OCI-M2 (cell line): ENCODE measurements around the gene BTN2A1.

Experiments
- DNase-seq: peaks from one replicate; lab custom pipeline; 2025; ENCODE audit not compliant: unreplicated experiment; lab: John Stamatoyannopoulos, UW

BTN2A1 gene

DNA sequence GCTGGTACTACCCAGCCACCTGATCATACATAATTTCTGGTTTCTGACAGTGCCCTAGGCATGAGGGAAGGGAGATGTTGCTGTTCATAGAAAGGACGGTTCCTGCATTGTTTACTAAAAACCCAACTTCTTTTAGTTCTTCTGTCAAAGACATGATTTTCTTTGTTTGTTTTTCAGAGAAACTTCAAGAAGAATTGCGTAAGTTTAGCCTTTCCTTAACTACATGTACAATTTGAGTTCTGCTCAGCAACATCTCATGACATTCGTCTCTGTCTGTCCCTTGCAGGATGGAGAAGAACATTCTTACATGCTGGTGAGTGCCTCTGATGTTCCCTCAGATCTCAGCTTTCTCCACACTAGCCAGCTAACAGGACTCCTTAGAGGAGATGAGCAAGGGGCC lies 8.0 kb downstream of the BTN2A1 start:
- DNase-seq = no peak

DNA sequence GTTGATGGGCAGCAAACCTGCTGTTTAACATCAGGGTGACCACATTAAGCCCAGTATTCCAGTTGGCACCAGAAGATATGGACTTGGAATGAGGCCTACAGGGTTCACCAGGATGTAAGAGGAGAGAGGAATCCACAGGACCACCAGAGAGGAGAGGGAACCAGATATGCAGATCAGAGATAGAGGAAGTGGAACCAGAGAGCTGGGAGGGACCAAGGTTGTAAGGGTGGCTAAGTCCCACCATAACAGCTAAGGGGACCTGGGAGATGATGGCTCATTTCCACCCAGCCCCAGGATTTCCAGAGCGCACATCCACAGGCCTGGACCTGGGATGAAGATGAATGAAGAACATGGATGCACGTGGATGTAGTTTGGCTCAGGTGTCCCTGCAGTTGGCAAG lies 11.1 kb downstream of the BTN2A1 start:
- DNase-seq = no peak

DNA sequence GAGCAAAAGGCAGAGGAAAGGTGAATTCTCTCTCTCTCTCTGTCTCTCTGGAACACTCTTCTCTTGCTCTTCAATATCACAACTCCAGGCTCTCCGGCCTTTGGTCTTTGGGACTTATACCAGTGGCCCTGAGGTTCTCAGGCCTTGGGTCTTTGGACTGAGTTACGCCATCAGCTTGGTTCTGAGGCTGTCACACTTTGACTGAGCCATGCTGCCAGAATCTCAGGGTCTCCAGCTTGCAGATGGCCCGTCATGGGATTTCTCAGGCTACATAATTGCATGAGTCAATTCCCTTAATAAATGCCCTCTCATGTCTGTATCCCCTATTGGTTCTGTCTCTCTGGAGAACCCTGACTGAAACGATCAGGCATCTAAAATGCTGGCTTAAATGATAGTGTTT lies 12.9 kb downstream of the BTN2A1 start:
- no peak for DNase-seq

DNA sequence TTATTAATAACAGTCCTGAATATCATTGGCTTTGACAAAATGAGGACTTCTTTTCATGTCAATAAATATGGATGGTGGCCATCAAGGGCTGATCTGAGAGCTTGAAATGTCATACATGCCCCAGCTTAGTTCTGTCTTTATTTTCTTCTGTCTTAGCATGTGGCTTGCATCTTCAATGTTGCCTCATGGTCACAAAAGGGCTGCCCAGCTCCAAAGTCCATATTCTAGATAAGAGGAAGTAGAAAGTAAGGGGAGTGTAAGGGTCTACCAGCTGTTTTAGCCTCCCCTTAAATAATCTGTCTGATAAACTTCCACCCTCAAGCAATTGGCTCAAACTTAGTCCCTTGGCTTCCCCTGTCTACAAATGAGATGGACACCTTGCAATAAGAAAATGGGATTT lies 14.2 kb downstream of the BTN2A1 start:
- DNase-seq = no peak

DNA sequence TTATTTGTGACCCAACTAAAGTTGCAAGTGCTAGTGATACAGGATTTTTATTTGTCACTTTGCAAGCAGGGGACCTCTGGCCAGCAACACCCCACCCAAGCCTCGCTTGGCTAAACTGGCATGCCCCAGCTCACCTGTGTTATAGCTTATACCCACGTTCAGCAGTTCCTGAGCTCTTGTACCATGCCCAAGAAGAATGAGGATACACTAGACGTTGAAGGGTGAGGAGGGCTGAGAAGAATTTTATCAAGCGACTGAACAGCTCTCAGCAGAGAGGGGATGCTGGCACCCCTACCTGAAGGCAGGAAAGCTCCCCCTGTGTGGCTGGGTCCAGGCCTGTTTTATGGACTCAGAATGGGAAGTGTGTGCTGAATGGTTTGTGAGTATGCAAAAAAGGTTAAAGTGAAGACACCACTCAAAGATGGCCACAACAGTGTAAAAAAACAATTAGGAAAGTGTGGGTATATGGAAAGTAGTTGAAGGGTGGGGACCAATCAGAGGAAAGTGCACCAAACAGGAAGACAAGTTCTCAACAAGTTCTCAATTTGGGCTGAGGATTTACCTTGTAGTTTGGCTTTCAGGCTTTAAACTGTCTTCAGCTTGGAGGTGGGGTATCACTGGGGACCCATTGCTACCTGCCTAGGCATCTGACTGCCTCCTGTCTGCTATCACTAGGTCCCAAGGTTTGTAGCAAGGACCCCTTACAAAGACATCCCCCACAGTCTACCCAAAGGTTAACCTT lies 15.0 kb downstream of the BTN2A1 start:
- DNase-seq = no peak

DNA sequence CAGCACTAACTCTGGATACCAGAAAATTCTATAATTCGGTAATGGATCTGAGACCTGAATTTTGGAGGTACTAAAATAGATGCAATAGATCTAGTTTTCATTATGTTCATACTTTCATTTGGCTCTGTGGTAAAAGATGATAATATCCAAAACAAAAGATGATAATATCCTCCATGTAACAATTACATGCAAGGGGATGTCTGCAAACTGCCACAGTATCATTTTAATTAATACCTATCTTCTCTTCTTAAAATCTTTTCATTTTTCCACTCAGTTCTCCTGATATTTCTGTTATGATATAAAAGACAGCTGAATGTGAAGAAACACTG lies 15.6 kb downstream of the BTN2A1 start:
- no peak for DNase-seq

DNA sequence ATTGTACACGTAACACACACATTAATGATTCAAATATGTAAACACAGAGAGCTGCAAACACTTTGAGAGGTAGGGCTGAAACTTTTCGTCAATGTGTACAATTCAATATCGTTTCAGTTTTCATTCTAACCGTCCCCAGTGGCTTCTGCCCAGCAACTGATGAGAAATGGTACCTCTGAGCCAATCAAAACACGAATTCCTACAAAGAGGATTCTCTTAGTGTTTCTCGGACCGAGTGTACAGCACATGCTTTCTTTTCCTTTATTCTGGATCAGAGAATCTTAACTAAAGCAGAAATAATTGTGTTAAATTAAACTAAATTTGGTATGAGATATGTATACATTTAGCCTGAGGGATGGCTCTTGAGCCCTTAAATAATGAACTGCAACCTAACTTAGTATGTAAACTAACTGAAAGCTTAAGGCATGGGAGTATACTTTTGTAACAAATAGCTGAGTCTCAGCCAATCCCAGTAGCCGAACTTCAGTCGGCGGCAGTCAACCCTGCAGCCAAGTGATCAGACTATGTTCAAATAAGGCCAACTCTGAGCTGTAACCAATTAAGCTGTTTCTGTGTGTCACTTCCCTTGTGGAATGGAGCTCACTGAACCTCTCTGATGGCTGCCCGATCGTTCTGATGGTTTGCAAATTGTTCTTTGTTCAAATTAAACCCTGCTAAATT lies 16.1 kb downstream of the BTN2A1 start:
- peak; percentile 94 for DNase-seq

DNA sequence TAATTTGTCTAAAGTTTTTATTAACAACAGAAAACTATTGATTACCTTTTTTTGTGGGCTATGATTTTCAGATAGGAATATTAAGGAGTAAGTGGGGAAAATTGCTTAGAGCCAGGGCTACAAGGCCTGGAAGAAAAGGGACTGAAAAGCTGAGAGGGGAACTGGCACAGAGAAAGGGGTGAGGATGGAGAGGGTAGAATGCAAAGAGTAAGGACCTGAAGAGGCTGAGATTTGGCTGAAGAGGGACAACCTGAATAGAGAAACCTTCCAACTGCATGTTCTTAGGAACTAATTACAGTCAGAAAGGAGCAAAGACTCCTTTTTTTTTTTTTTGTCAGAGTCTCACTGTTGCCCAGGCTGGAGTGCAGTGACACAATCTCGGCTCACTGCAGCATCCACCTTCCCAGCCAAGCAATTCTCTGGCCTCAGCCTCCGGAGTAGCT lies 16.7 kb downstream of the BTN2A1 start:
- no peak for DNase-seq

DNA sequence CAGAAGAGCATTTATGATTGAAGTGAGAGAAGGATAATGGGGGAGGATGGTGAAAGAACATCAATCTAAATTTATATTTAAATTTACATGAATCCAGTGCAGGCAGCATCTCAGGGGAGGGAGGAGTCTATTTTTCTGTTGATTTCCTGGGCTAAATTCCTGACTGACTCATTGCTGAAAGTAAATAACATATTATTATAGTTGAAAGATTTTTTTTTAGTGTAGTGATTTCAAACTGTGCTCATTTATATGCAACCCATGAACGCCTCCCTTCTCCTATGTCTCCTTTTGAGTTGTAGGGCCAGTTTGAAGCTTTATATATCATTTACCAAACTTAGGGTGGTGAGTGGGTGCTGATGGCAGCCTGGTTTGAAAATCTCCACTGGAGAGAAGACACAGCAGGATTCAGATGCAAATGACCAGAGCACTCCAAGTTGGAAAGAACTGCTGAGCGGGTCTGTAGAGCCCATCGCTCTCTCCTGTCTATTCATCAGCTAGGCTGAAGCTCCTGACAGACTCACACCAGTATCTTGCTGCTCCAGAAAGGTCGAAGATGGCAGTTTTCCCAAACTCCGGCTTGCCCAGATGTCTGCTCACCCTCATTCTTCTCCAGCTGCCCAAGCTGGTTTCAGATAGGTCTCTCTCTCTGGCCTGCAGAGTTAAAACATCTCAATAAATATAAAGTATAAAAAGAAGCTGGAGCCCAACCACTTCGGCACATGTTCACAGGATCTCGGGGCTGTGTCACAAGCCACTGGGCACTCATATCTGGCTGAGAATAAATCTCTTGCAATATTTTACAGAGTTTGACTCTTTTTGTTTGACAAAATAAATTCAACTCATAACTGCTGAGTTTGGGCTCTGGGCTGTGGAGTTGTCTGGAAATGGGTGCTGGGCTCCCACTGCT lies 18.3 kb downstream of the BTN2A1 start:
- no peak for DNase-seq

DNA sequence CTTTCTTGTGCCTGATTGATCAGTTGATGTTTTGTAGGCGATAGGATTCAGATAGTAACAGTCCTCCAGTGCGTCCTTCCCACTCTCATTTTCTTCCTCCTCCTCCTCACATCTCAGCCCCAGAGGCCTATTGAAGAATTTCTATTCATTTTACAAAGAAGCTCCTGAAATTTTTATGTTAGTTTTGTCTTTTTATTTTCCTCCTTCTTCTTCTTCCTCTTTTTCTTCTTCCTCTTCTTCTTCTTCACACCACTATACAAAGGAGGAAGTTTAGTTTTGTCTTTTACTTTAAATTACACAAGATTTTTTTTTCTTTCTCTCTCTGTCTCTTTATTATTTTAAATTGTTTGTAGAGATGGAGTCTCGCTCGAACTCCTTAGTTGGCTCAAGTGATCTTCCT lies 19.1 kb downstream of the BTN2A1 start:
- DNase-seq = no peak

DNA sequence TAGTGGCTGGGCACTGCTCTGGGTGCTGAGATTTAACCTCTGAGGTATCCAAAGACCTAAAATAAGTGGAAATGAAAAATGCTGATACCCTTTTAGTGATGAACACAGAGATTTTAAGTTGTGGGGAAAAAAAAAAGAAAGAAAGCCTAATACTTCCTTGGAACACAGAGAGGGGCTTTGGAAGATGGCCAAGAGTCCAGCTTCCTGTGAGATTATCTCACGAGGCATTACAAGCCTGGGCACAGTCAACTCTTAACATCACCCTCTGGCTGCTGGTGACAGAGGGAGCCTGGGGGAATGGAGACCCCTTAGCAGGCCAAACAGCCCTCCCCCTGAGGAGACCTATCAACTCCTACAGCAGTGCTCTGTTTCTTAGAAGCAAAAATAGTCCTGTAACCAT lies 19.7 kb downstream of the BTN2A1 start:
- DNase-seq = no peak

DNA sequence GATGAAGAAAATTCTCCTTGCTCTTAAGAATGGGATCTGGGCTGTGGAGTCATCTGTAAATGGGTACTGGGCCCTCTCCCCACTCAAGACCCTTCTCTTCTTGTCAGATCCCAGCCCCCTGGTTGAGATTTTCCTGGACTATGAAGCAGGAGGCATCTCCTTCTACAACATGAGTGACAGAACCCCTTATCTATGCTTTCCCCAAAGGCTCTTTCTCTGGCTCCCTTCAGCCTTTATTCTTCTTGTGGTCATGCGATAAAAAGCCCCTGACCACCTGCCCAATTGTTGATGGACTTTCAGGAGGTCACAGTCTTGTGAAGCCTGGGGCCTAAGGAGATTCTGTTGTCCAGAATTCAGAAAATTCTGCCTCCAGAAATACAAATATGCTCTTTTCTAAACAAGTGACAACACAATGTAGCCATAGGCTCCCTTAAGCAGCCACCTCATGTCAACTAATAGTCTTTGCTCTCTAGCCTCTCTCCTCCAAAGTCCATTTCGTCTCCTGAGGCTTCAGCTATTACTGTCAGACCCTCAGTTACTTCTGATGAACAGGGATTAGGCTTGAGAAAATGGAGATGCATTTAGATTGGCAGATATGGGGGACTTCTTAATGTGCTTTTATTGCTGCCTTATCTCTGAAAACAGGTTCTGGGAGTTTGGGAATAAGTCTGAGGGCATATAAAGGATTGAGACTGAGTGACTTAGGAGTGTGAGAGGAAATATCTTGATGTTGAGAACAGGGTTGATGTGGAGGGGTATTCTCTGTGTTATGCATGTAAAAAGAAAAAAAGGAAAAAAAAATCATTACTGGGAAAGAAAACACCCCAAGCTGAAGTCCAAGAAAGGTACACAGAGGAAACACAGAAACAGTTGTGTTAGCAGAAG lies 20.6 kb downstream of the BTN2A1 start:
- DNase-seq = no peak

DNA sequence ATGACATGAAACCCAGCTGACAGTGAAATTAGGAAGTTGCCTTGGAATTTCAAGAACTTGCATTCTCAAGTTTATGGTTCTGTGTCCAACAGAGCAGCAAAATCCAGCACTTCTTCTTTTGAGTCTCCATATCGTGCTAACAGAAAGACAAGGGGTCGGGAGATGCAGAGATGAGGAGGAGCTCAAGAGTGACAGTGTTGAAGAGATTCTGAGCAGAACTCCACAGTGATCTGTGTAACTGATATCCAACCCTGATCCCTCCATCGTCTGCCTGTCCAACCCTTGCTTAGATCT lies 21.2 kb downstream of the BTN2A1 start:
- DNase-seq = no peak

DNA sequence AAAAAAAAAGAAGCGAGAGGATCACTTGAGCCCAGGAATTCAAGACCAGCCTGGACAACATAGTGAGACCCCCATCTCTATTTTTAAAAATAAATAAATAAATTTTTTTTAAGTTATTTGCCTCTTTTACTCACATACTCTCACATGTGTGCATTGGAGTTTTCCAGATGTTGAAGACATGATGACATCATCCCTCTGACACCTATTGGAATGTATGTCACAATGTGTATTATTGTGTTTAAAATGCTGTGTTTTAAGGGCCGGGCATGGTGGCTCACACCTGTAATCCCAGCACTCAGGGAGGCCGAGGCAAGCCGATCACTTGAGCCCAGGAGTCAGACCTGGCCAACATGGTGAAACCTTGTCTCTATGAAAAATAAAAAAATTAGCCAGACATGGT lies 24.6 kb downstream of the BTN2A1 start:
- no peak for DNase-seq

DNA sequence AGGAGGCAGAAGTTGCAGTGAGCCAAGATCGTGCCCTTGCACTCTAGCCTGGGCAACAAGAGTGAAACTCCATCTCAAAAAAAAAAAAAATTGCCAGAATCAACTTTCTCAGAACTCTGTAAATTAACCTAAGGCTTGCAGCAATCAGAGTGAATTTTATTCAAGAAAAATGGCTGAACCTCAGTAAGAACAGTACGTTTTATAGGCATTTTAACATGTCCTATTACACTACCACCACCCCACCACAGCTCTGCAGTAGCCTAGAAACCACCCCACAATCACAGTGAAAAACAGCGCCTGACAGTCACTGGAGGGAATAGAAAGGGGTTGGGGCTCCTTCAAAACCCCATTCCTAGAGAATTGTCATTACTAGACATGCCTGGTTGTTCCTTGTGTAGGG lies 26.0 kb downstream of the BTN2A1 start:
- DNase-seq = no peak

DNA sequence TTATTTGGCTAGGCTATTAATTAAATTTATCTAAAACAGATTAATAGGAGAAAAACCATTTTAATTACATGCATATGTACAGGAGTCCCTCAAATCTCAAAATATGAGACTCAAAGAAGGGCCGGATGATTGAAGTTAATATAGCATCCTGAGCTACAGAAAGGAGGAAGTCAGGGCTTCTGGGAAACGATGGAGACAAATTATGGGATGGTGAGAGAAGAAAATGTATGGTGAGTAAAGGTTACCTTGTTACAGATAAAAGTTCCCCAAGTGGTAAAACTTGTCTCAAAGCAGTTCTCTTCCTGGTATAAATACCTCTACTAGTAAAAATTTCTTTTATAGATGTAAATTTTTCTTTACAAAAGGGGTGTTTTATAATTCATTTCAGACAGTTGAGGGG lies 26.4 kb downstream of the BTN2A1 start:
- DNase-seq = no peak

DNA sequence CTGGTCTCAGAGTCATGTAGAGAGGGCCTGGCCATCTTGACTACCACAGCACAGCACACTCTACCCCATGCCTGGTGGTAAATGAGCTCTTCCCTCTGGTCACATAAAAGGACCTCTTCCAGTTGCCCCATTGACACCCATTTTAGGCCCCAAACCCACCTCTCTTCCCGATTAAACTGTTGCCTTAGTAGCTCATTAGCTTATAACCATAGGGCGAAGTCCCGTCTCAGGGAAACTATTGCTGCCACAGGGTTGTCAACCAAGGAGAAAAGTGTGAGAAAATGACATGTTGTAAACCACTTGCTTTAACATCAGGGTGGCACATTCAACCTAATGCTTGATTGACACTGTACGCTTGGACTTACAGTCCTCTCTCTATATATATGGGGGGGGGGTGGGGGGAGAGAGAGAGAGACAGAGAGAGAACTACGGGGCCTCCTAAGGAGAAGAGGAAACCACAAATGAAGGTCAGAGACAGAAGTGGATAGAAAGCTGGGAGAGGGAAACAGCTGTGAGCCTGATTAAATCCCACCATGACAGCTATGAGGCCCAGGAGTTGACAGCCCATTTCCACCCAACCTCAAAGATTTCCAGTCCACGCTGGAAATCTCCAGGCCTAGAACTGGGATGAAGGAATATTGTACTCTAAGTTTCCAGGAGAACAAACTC lies 27.5 kb downstream of the BTN2A1 start:
- DNase-seq = no peak

DNA sequence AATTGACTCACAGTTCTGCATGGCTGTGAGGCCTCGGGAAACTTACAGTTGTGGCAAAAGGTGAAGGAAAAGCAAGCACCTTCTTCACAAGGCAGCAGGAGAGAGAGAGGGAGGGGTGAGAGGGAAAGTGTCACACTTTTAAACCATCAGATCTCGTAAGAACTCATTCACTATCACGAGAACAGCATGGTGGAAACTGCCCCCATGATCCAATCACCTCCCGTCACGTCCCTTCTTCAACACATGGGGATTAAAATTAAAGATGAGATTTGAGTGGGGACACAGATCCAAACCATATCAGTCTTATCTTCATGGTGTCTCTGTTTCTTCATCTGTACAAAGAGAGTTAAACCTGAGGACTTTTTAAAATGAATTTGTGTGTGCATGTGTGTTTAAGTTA lies 28.6 kb downstream of the BTN2A1 start:
- DNase-seq = no peak

DNA sequence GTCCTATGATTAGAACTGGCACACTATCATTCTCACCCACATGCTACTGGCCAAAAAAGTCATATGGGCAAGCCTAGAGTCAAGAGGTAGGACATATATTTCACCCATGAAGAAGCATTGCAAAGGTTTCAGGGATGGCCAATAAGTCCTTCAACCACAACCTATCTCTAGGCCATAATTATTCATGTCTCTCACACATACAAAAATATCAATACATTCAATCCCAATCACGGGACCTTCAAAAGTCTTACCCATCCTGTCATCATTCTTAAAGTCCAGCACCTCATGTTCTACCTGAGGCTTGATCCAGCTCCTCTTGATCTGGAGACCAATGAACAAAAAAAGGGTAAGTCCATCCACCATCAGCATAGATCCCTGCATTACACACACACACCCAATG lies 29.7 kb downstream of the BTN2A1 start:
- DNase-seq = no peak
